GM12891 (cell line): Measurements from ENCODE around the gene PKDREJ.

Experiments used
- PAX5 ChIP-seq: IDR thresholded peaks from 2 replicates; pipeline ENCODE4 v1.6.1; 2011; ENCODE audit warnings: low read length, moderate library complexity, mild to moderate bottlenecking; ENCODE audit not compliant: insufficient read depth, severe bottlenecking
- POLR2A ChIP-seq: IDR thresholded peaks from 2 replicates; pipeline ENCODE4 v1.6.1; 2011; ENCODE audit warnings: low read depth, low read length, control low read depth
- POLR2AphosphoS5 ChIP-seq: IDR thresholded peaks from 2 replicates; pipeline ENCODE4 v1.6.1; 2011; ENCODE audit warnings: low read depth, low read length, control low read depth
- POU2F2 ChIP-seq: IDR thresholded peaks from 2 replicates; pipeline ENCODE4 v1.6.1; 2011; ENCODE audit warnings: low read depth, mild to moderate bottlenecking, control low read depth, low read length, moderate library complexity
- SPI1 ChIP-seq: IDR thresholded peaks from 2 replicates; pipeline ENCODE4 v1.6.1; 2011; ENCODE audit warnings: low read depth, low read length, control low read depth
- TAF1 ChIP-seq: IDR thresholded peaks from 2 replicates; pipeline ENCODE4 v1.6.1; 2011; ENCODE audit warnings: low read depth, low read length, control low read depth

GRCh38 chr22:46274381-46274780, 11.2 kb upstream of the PKDREJ start:
- TF ChIP-seq POLR2A (no peak), SPI1 (no peak), POLR2AphosphoS5 (no peak), TAF1 (no peak), POU2F2 (no peak), PAX5 (no peak)
